ENCODE data around the gene ETV6. TPM values are rescaled to one million over a fixed set of nuclear protein-coding genes. Genes with fewer than 3 reads are reported as not detected.

The ETV6 gene
- total RNA-seq, 1 donor = 11.2 TPM

GRCh38 chr12:11688831-11689230 lies 39.4 kb downstream of the ETV6 start:
- TF ChIP-seq CTCF (IDR thresholded peaks at IDR 0.05; ENCODE audit: insufficient read depth, low read depth, low read length) = no peak
- no peak overlapping the region for H3K4me3 ChIP-seq (ENCODE audit: low read depth, low read length)
- DNase-seq (ENCODE audit: low read depth) = peak; percentile 50

GRCh38 chr12:11689591-11690186 lies 40.2 kb downstream of the ETV6 start:
- DNase-seq (ENCODE audit: low read depth) = no peak
- TF ChIP-seq CTCF (IDR thresholded peaks at IDR 0.05; ENCODE audit: insufficient read depth, low read depth, low read length) = no peak
- no peak overlapping the region for H3K4me3 ChIP-seq (ENCODE audit: low read depth, low read length)

- H3K4me3 ChIP-seq (ENCODE audit: low read depth, low read length) = no peak overlapping the region
- no peak for TF ChIP-seq CTCF (IDR thresholded peaks at IDR 0.05; ENCODE audit: insufficient read depth, low read depth, low read length)
- DNase-seq (ENCODE audit: low read depth) = no peak
Measured at GRCh38 chr12:11693067-11693466, 43.6 kb downstream of the ETV6 start.

- DNase-seq (ENCODE audit: low read depth) = no peak
- no peak overlapping the region for H3K4me3 ChIP-seq (ENCODE audit: low read depth, low read length)
- no peak for TF ChIP-seq CTCF (IDR thresholded peaks at IDR 0.05; ENCODE audit: insufficient read depth, low read depth, low read length)
Measured at GRCh38 chr12:11693601-11694000, 44.1 kb downstream of the ETV6 start.

GRCh38 chr12:11694528-11694927 lies 45.1 kb downstream of the ETV6 start:
- no peak for TF ChIP-seq CTCF (IDR thresholded peaks at IDR 0.05; ENCODE audit: insufficient read depth, low read depth, low read length)
- H3K4me3 ChIP-seq (ENCODE audit: low read depth, low read length) = no peak overlapping the region
- no peak for DNase-seq (ENCODE audit: low read depth)

GRCh38 chr12:11695321-11695720 lies 45.8 kb downstream of the ETV6 start:
- DNase-seq (ENCODE audit: low read depth) = no peak
- TF ChIP-seq CTCF (IDR thresholded peaks at IDR 0.05; ENCODE audit: insufficient read depth, low read depth, low read length) = no peak
- H3K4me3 ChIP-seq (ENCODE audit: low read depth, low read length) = no peak overlapping the region

- DNase-seq (ENCODE audit: low read depth) = no peak
- no peak for TF ChIP-seq CTCF (IDR thresholded peaks at IDR 0.05; ENCODE audit: insufficient read depth, low read depth, low read length)
- H3K4me3 ChIP-seq (ENCODE audit: low read depth, low read length) = no peak overlapping the region
Measured at GRCh38 chr12:11696084-11696483, 46.6 kb downstream of the ETV6 start.
